ENCODE measurements around the gene ZNF569. TPM values are rescaled to one million over a fixed set of nuclear protein-coding genes. Genes with fewer than 3 reads are reported as not detected.

Gene ZNF569
- total and polyA plus RNA-seq, 7 donors, result 0.46 to 10.7 (median 4.7) TPM

DNA sequence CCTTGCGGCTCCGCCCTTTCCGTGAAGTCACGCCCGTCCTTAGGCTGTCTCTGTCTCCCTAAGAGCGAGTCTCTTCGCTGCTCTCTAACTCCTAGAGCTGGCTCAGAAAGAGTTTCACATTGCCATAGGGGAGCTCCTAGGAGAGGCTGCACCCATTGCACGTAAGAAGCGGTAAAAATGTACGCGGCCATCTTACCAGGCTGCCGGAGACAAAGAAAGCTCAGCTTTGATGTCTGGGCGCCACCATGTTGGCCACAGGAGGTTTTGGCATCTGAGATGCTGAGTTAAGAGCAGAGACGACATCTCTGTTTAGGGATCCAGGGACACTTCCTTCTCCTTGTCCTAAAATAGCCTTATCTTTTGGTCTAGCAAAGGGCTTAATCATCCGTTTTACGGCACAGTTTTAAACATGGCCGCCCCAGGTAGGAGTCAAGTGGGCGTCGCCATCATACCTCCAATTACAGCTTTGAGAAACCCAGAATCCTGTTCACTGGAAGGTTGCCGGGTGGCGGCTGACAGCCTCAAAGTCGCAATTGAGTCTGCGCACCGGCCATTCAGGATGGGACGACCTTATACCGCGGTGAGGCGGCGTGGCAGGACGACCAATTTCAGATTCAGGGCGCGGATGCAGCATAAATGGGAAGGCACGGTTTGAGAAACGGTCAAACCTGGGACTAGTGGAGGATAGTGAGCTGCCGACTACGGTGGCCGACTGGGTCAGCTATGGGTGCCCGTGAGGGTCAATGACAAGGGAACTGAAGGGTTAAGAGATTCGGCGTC, 39.3 kb upstream of the ZNF569 start, which contains the start of gene ZNF793:
ZNF793 (plus strand) TSS at position 553 of the 780 bp plus-strand sequence. CDS start 16,501 bp downstream, outside the sequence.
- WGBS, 2 donors, result 0 to 1% methylated on average over 40 of the region's 40 CpGs
- Histone ChIP-seq H3K9me3 (peaks cover 0 to 3% (median 0%) of the 10 kb centered on the region in 4 donors), H3K27ac (peak within 1 kb of the TSS; percentile 88 to 95 (median 92)), H3K36me3 (peaks cover 0 to 28% (median under 1%) of the 10 kb centered on the region in 4 donors), H3K4me1 (peaks cover 0 to 15% (median 9%) of the 10 kb centered on the region in 4 donors), H3K4me3 (peak within 1 kb of the TSS; percentile 61 to 71 (median 67)), H3K27me3 (no peaks in the 10 kb centered on the region)
- no peak for TF ChIP-seq CTCF (IDR thresholded peaks at IDR 0.05)
- TF ChIP-seq POLR2A (IDR thresholded peaks at IDR 0.05), result peak in 1 of 2 donors; percentile 47
- TF ChIP-seq POLR2AphosphoS5 (IDR thresholded peaks at IDR 0.05), result peak; percentile 50 to 79 (median 75)
- peak; percentile 90 for DNase-seq
- intact Hi-C loops (cut with DNase I), result loop anchor here (1.0 to 10.0 kb wide), 4 partner anchors 37 to 292 kb away; partner anchors contain the start of genes ZFP30, ZNF383, ZNF540 and ZNF570

GRCh38 chr19:37505958-37506386, 38.7 kb upstream of the ZNF569 start:
- no peak for DNase-seq
- Histone ChIP-seq H3K27me3 (no peaks in the 10 kb centered on the region), H3K36me3 (peaks cover 0 to 22% (median 0%) of the 10 kb centered on the region in 4 donors), H3K4me3 (peak overlapping the region; percentile 61 to 71 (median 67)), H3K4me1 (peaks cover 0 to 15% (median 9%) of the 10 kb centered on the region in 4 donors), H3K27ac (peak overlapping the region; percentile 88 to 95 (median 92)), H3K9me3 (peaks cover 0 to 3% (median 0%) of the 10 kb centered on the region in 4 donors)
- 4 to 5% methylated on average over 12 of the region's 12 CpGs for WGBS, 2 donors
- intact Hi-C loops (cut with DNase I), result loop anchor here (1.0 to 10.0 kb wide), 4 partner anchors 37 to 291 kb away; partner anchors contain the start of genes ZFP30, ZNF383, ZNF540 and ZNF570
- no peak for TF ChIP-seq POLR2AphosphoS5 (IDR thresholded peaks at IDR 0.05)
- no peak for TF ChIP-seq POLR2A (IDR thresholded peaks at IDR 0.05)
- no peak for TF ChIP-seq CTCF (IDR thresholded peaks at IDR 0.05)
- TF ChIP-seq EP300 (IDR thresholded peaks at IDR 0.05), result no peak

DNA sequence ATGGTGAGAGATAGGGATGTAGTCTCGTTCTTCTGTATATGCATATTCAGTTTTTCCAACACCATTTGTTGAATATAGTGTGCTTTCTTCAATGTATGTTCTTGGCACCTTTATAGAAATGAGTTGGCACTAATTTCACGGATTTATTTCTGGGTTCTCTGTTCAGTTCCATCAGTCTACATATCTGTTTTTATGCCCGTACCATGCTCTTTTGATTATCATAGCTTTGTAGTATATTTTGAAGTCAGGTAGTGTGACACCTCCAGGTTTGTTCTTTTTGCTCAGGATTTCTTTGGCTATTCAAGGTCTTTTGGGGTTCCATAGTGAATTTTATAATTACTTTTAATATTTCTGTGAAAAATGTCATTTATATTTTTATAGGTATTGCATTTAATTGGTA, 25.0 kb upstream of the ZNF569 start:
- H3K4me3 ChIP-seq, result no peak overlapping the region
- intact Hi-C loops (cut with DNase I), result no loop called here
- no peaks in the 10 kb centered on the region for H3K27me3 ChIP-seq
- H3K4me1 ChIP-seq, result no peaks in the 10 kb centered on the region
- 74 to 76% methylated on average over 3 of the region's 3 CpGs for WGBS, 2 donors
- TF ChIP-seq CTCF (IDR thresholded peaks at IDR 0.05), result no peak
- no peak for DNase-seq
- no peak overlapping the region for H3K27ac ChIP-seq
- peaks cover 12 to 43% (median 20%) of the 10 kb centered on the region in 4 donors for H3K9me3 ChIP-seq
- H3K36me3 ChIP-seq, result no peaks in the 10 kb centered on the region

DNA sequence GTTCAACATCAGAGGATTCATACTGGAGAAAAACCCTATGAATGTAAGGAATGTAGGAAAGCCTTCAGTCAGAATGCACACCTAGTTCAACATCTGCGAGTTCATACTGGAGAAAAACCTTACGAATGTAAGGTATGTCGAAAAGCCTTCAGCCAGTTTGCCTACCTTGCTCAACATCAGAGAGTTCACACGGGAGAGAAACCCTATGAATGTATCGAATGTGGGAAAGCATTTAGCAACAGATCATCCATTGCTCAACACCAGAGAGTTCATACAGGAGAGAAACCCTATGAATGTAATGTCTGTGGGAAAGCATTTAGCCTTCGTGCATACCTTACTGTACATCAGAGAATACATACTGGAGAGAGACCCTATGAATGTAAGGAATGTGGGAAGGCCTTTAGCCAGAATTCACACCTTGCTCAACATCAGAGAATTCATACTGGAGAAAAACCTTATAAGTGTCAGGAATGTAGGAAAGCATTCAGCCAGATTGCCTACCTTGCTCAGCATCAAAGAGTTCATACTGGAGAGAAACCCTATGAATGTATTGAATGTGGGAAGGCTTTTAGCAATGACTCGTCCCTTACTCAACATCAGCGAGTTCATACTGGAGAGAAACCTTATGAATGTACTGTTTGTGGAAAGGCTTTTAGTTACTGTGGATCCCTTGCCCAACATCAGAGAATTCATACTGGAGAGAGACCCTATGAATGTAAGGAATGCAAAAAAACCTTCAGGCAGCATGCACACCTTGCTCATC, 17.3 kb upstream of the ZNF569 start:
- Histone ChIP-seq H3K4me3 (no peak overlapping the region), H3K4me1 (no peaks in the 10 kb centered on the region), H3K36me3 (peaks cover 29 to 69% (median 58%) of the 10 kb centered on the region in 4 donors), H3K27me3 (no peaks in the 10 kb centered on the region), H3K9me3 (peaks cover 47 to 76% (median 63%) of the 10 kb centered on the region in 4 donors), H3K27ac (no peak overlapping the region)
- 97% methylated on average over 8 of the region's 8 CpGs for WGBS, 2 donors
- no peak for DNase-seq
- TF ChIP-seq EP300 (IDR thresholded peaks at IDR 0.05) (no peak), POLR2A (IDR thresholded peaks at IDR 0.05) (no peak), POLR2AphosphoS5 (IDR thresholded peaks at IDR 0.05) (no peak), CTCF (IDR thresholded peaks at IDR 0.05) (no peak)
- intact Hi-C loops (cut with DNase I), result no loop called here

Measured in sigmoid colon (tissue), 7 donors.